Measurements from ENCODE around the gene RGS14. TPM values are rescaled to one million over a fixed set of nuclear protein-coding genes. Genes with fewer than 3 reads are reported as not detected.
"Not testable (repeated sequence)": the region's sequence is repeated elsewhere in the genome, so short reads cannot be mapped to it uniquely, and the experiment has no call there.

The RGS14 gene
- total RNA-seq, 1 experiment from 2014 or later, result 91.8 TPM

DNA sequence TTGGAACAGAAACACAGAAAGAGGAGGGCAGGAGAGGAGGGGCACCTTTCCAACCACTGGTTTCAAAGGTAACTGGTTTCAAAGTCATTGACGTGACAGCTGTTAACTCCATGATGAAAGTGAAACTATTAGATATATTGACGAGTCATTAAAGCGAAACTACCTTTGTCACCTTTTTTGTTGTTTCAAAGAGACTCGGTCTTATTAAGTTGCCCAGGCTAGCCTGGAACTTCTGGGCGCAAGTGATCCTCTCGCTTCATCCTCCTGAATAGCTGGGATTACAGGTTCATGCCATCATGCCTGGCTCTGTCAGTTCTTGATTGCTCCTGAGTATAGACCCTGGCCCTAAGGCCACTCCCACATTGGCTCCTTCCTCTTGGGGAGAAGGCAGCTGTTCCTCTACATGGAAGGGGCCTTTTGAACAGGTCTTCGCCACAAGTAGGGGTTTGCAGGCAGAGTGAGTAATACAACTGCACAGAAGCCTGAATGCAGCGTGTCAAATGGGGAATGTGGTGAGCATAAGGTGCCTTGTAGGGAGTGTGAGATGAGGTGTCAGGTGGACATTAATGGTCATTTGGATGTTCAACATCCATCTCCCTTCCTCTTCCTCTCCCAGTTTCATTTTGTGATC lies 55.0 kb downstream of the RGS14 start:
- DNase-seq (ENCODE audit: low spot score), result no peak
- in situ Hi-C loops (cut with HindIII; ENCODE audit: low sequenced_read_pairs), result no loop called here

DNA sequence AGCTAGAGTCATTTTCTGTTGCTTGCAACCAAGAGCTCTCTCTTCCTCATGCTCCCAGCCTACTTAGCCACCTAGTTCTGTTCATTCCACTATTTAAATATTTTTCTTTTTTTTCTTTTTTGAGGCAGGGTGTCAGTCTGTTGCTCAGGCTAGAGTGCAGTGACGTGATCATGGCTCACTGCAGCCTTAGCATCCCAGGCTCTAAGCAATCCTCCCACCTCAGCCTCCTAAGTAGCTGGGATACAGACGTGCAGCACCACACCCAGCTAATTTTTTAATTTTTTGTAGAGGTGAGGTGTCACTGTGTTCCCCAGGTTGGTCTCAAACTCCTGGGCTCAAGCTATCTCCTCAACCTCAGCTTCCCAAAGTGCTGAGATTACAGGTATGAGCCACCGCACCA lies 56.8 kb downstream of the RGS14 start:
- DNase-seq (ENCODE audit: low spot score), result no peak
- in situ Hi-C loops (cut with HindIII; ENCODE audit: low sequenced_read_pairs), result no loop called here

- DNase-seq (ENCODE audit: low spot score); in situ Hi-C loops (cut with HindIII; ENCODE audit: low sequenced_read_pairs): not testable (repeated sequence)
Observed at GRCh38 chr5:177417081-177417480, 59.4 kb downstream of the RGS14 start.

GRCh38 chr5:177419046-177419445 lies 61.3 kb downstream of the RGS14 start:
- DNase-seq (ENCODE audit: low spot score), result no peak
- in situ Hi-C loops (cut with HindIII; ENCODE audit: low sequenced_read_pairs), result no loop called here

- in situ Hi-C loops (cut with HindIII; ENCODE audit: low sequenced_read_pairs); DNase-seq (ENCODE audit: low spot score): not testable (repeated sequence)
Observed at GRCh38 chr5:177420472-177420871, 62.7 kb downstream of the RGS14 start.

- no peak for DNase-seq (ENCODE audit: low spot score)
- in situ Hi-C loops (cut with HindIII; ENCODE audit: low sequenced_read_pairs), result no loop called here
Observed at GRCh38 chr5:177421062-177421798, 63.5 kb downstream of the RGS14 start.

Other genes starting within 250 kb of the RGS14 start
- gene NSD1, start 224.2 kb upstream of the RGS14 start, total RNA-seq (2014; rRNA removed; shearing (Covaris generic)), result 22.4 and 32.1 TPM in 2 replicates
- gene RAB24, start 54.2 kb upstream of the RGS14 start, total RNA-seq (2014; rRNA removed; shearing (Covaris generic)), result 24.6 and 25.1 TPM in 2 replicates
- gene PRELID1, start 54.1 kb upstream of the RGS14 start, total RNA-seq (2014; rRNA removed; shearing (Covaris generic)), result 393 and 426 TPM in 2 replicates
- gene MXD3, start 46.0 kb upstream of the RGS14 start, total RNA-seq (2014; rRNA removed; shearing (Covaris generic)), result 26.8 and 38.5 TPM in 2 replicates
- gene LMAN2, start 6.3 kb upstream of the RGS14 start, total RNA-seq (2014; rRNA removed; shearing (Covaris generic)), result 257 and 339 TPM in 2 replicates
- not detected in 2 replicates for gene SLC34A1, start 26.5 kb downstream of the RGS14 start, total RNA-seq (2014; rRNA removed; shearing (Covaris generic))
- gene PFN3, start 42.7 kb downstream of the RGS14 start, total RNA-seq (2014; rRNA removed; shearing (Covaris generic)), result not detected in 2 replicates
- gene F12, start 51.6 kb downstream of the RGS14 start, total RNA-seq (2014; rRNA removed; shearing (Covaris generic)), result 3.1 and 11.4 TPM in 2 replicates
- 58.6 and 62.3 TPM in 2 replicates for gene GRK6, start 68.8 kb downstream of the RGS14 start, total RNA-seq (2014; rRNA removed; shearing (Covaris generic))
- gene PRR7, start 88.9 kb downstream of the RGS14 start, total RNA-seq (2014; rRNA removed; shearing (Covaris generic)), result 19.5 and 30.8 TPM in 2 replicates
- 295 and 370 TPM in 2 replicates for gene DBN1, start 115.7 kb downstream of the RGS14 start, total RNA-seq (2014; rRNA removed; shearing (Covaris generic))
- gene PDLIM7, start 139.7 kb downstream of the RGS14 start, total RNA-seq (2014; rRNA removed; shearing (Covaris generic)), result 297 and 299 TPM in 2 replicates
- 0.85 and 6.3 TPM in 2 replicates for gene DOK3, start 151.9 kb downstream of the RGS14 start, total RNA-seq (2014; rRNA removed; shearing (Covaris generic))
- 96.6 and 166 TPM in 2 replicates for gene DDX41, start 159.0 kb downstream of the RGS14 start, total RNA-seq (2014; rRNA removed; shearing (Covaris generic))
- 29.0 and 45.3 TPM in 2 replicates for gene FAM193B, start 196.6 kb downstream of the RGS14 start, total RNA-seq (2014; rRNA removed; shearing (Covaris generic))
- gene TMED9, start 234.3 kb downstream of the RGS14 start, total RNA-seq (2014; rRNA removed; shearing (Covaris generic)), result 126 and 127 TPM in 2 replicates
- 28.3 and 46.6 TPM in 2 replicates for gene B4GALT7, start 242.2 kb downstream of the RGS14 start, total RNA-seq (2014; rRNA removed; shearing (Covaris generic))